ENCODE measurements around the gene SP3.

SP3 gene

GRCh38 chr2:173942861-173943523 is 22.2 kb downstream of the SP3 start:
- Histone ChIP-seq H3K4me3 (ENCODE audit: low read depth, low read length) (no peak overlapping the region), H3K4me2 (ENCODE audit: low read length) (no peak overlapping the region), H3K4me1 (peaks cover 4% of the 10 kb centered on the region), H3K79me2 (peaks cover 76% of the 10 kb centered on the region), H3K9ac (no peak overlapping the region), H2AFZ (no peak overlapping the region), H3K27ac (no peak overlapping the region), H3K27me3 (ENCODE audit: control insufficient read depth, insufficient read depth, low read length) (no peaks in the 10 kb centered on the region), H3K36me3 (ENCODE audit: control insufficient read depth, insufficient read depth, low read length) (no peaks in the 10 kb centered on the region), H3K9me3 (ENCODE audit: control insufficient read depth, low read length) (no peaks in the 10 kb centered on the region)
- TF ChIP-seq, protein P1, sequence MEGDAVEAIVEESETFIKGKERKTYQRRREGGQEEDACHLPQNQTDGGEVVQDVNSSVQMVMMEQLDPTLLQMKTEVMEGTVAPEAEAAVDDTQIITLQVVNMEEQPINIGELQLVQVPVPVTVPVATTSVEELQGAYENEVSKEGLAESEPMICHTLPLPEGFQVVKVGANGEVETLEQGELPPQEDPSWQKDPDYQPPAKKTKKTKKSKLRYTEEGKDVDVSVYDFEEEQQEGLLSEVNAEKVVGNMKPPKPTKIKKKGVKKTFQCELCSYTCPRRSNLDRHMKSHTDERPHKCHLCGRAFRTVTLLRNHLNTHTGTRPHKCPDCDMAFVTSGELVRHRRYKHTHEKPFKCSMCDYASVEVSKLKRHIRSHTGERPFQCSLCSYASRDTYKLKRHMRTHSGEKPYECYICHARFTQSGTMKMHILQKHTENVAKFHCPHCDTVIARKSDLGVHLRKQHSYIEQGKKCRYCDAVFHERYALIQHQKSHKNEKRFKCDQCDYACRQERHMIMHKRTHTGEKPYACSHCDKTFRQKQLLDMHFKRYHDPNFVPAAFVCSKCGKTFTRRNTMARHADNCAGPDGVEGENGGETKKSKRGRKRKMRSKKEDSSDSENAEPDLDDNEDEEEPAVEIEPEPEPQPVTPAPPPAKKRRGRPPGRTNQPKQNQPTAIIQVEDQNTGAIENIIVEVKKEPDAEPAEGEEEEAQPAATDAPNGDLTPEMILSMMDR (IDR thresholded peaks at IDR 0.05) = no peak

- TF ChIP-seq, protein P1 (IDR thresholded peaks at IDR 0.05) = no peak
- no peaks in the 10 kb centered on the region for H3K27me3 ChIP-seq (ENCODE audit: control insufficient read depth, insufficient read depth, low read length)
- H3K79me2 ChIP-seq = peaks cover 76% of the 10 kb centered on the region
- H3K9ac ChIP-seq = no peak overlapping the region
- no peaks in the 10 kb centered on the region for H3K36me3 ChIP-seq (ENCODE audit: control insufficient read depth, insufficient read depth, low read length)
- H3K4me3 ChIP-seq (ENCODE audit: low read depth, low read length) = no peak overlapping the region
- no peaks in the 10 kb centered on the region for H3K9me3 ChIP-seq (ENCODE audit: control insufficient read depth, low read length)
- H3K27ac ChIP-seq = no peak overlapping the region
- H3K4me2 ChIP-seq (ENCODE audit: low read length) = no peak overlapping the region
- H2AFZ ChIP-seq = no peak overlapping the region
- H3K4me1 ChIP-seq = peaks cover 6% of the 10 kb centered on the region
Measured at GRCh38 chr2:173941567-173941966, 23.6 kb downstream of the SP3 start.

- peaks cover 78% of the 10 kb centered on the region for H3K79me2 ChIP-seq
- H3K9me3 ChIP-seq (ENCODE audit: control insufficient read depth, low read length) = no peaks in the 10 kb centered on the region
- no peak overlapping the region for H2AFZ ChIP-seq
- H3K27me3 ChIP-seq (ENCODE audit: control insufficient read depth, insufficient read depth, low read length) = no peaks in the 10 kb centered on the region
- H3K4me3 ChIP-seq (ENCODE audit: low read depth, low read length) = no peak overlapping the region
- no peak overlapping the region for H3K4me2 ChIP-seq (ENCODE audit: low read length)
- peaks cover 6% of the 10 kb centered on the region for H3K4me1 ChIP-seq
- H3K36me3 ChIP-seq (ENCODE audit: control insufficient read depth, insufficient read depth, low read length) = no peaks in the 10 kb centered on the region
- TF ChIP-seq, protein P1 (IDR thresholded peaks at IDR 0.05) = no peak
- H3K27ac ChIP-seq = no peak overlapping the region
- H3K9ac ChIP-seq = no peak overlapping the region
Measured at GRCh38 chr2:173940208-173941020, 24.8 kb downstream of the SP3 start.

- Histone ChIP-seq H3K9ac (no peak overlapping the region), H3K27ac (no peak overlapping the region), H3K4me1 (peaks cover 6% of the 10 kb centered on the region)
Measured at GRCh38 chr2:173938700-173939384, 26.3 kb downstream of the SP3 start.

More at GRCh38 chr2:173938700-173939384, 26.3 kb downstream of the SP3 start:
- Histone ChIP-seq H3K9me3 (ENCODE audit: control insufficient read depth, low read length) (no peaks in the 10 kb centered on the region), H2AFZ (no peak overlapping the region), H3K4me2 (ENCODE audit: low read length) (no peak overlapping the region), H3K4me3 (ENCODE audit: low read depth, low read length) (no peak overlapping the region), H3K27me3 (ENCODE audit: control insufficient read depth, insufficient read depth, low read length) (no peaks in the 10 kb centered on the region), H3K79me2 (peaks cover 68% of the 10 kb centered on the region), H3K36me3 (ENCODE audit: control insufficient read depth, insufficient read depth, low read length) (no peaks in the 10 kb centered on the region)
- TF ChIP-seq, protein P1 (IDR thresholded peaks at IDR 0.05) = no peak
